HG03175 (cell line): ENCODE results near the gene BEST2.

Experiments used
- ATAC-seq: cut with Tn5 transposase; IDR thresholded peaks from one replicate; pipeline ENCODE4 v1.9.1; 2021; ENCODE audit warnings: mild to moderate bottlenecking, moderate library complexity; ENCODE audit not compliant: unreplicated experiment

BEST2 gene

GRCh38 chr19:12786141-12786870 lies 34.7 kb downstream of the BEST2 start:
- no peak for ATAC-seq

- ATAC-seq, result no peak
Measured at GRCh38 chr19:12786952-12787351, 35.4 kb downstream of the BEST2 start.

DNA sequence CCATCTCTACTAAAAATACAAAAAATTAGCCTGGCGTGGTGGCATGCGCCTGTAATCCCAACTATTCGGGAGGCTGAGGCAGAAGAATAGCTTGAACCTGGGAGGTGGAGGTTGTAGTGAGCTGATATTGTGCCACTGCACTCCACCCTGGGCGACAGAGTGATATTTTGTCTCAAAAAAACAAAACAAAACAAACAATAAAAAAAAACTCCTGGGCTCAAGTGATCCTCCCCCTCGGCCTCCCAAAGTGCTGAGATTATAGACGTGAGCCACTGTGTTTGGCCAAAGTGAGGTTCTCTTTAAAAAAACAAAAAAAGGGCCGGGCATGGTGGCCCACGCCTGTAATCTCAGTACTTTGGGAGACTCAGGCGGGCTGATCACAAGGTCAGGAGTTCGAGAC lies 35.9 kb downstream of the BEST2 start:
- no peak for ATAC-seq

GRCh38 chr19:12788042-12788681 lies 36.6 kb downstream of the BEST2 start:
- no peak for ATAC-seq

GRCh38 chr19:12788682-12789097 lies 37.1 kb downstream of the BEST2 start:
- ATAC-seq, result no peak

GRCh38 chr19:12789098-12789903 lies 37.7 kb downstream of the BEST2 start:
- peak; percentile 2 for ATAC-seq

DNA sequence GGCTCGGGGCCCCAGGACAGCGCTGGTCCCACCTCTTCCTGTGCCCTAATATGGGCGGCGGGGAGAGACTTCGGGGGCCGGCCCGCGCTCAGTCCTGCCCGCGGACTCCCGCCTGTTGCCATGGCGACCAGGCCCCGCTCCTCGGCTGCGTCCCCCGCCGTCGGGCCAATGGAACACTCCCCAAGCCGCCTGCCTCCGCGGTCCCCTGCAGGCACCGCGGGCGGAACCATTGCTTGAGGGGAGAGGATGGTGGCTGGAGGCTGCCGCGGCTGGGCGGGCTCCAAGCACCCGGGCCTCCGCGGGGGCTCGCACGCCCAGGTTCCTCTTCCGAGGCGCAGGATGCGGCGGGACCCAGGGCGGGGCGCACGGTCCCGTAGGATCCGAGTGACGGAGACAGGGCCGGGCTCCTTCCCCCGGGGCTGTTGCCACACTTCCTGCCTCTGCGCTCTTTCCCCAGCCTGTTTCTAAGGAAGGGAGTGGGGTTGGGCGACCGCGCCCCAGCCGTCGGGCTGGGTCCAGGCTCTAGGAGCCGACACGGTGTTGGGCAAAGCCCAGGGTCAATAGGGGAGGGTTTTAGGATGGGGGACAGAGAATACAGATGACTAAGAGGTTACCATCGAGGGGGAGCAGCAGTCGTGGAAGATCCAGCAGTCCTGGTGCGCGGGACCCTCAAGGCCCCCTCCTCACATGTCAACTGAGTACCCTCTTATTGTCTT lies 38.5 kb downstream of the BEST2 start:
- peak; percentile 42 for ATAC-seq

DNA sequence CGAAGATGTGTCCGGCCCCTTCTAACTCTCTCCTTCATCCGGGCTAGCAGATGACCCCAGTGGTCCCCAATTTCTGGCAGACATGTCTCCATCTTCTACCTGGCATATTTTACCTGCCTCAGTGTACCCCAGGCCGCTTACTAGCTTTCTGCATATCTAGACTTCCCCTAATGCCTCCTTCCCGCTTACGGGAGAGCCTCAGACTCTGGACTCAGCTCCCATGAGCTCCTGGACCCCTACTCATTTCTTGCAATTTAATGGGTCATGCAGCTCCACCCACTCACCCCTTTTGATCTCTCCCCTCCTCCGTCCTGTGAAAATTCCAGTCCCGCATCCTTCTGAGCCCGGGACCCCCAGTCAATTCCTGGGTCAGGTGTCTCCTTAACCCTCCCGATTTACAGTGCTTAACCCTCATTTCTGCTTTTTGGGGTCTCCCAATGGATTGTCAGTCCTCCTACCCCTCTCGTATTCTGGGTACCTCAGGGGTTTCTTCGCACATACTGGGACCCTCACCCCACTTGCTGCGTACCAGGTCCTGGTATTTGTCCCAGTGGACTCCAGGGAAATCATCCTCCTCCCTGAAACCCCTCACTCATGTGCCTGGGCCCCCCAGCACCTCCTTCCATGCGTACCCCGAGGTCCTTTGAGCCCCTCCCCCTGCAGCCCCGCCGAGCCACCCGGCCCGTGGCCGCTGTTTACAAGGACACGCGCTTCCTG lies 39.2 kb downstream of the BEST2 start:
- ATAC-seq, result no peak

DNA sequence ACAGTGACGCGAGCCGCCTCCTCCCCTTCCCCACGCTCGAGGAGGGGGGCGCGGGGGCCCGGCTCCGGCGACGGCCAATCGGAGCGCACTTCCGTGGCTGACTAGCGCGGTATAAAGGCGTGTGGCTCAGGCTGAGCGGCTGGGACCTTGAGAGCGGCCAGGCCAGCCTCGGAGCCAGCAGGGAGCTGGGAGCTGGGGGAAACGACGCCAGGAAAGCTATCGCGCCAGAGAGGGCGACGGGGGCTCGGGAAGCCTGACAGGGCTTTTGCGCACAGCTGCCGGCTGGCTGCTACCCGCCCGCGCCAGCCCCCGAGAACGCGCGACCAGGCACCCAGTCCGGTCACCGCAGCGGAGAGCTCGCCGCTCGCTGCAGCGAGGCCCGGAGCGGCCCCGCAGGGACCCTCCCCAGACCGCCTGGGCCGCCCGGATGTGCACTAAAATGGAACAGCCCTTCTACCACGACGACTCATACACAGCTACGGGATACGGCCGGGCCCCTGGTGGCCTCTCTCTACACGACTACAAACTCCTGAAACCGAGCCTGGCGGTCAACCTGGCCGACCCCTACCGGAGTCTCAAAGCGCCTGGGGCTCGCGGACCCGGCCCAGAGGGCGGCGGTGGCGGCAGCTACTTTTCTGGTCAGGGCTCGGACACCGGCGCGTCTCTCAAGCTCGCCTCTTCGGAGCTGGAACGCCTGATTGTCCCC lies 39.9 kb downstream of the BEST2 start, which contains the start of gene JUNB:
Gene JUNB (plus strand): TSS at position 142 of the 706 bp plus-strand sequence. CDS start 286 bp downstream, at position 428.
- ATAC-seq, result peak; percentile 34

DNA sequence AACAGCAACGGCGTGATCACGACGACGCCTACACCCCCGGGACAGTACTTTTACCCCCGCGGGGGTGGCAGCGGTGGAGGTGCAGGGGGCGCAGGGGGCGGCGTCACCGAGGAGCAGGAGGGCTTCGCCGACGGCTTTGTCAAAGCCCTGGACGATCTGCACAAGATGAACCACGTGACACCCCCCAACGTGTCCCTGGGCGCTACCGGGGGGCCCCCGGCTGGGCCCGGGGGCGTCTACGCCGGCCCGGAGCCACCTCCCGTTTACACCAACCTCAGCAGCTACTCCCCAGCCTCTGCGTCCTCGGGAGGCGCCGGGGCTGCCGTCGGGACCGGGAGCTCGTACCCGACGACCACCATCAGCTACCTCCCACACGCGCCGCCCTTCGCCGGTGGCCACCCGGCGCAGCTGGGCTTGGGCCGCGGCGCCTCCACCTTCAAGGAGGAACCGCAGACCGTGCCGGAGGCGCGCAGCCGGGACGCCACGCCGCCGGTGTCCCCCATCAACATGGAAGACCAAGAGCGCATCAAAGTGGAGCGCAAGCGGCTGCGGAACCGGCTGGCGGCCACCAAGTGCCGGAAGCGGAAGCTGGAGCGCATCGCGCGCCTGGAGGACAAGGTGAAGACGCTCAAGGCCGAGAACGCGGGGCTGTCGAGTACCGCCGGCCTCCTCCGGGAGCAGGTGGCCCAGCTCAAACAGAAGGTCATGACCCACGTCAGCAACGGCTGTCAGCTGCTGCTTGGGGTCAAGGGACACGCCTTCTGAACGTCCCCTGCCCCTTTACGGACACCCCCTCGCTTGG lies 40.7 kb downstream of the BEST2 start:
- ATAC-seq, result no peak

GRCh38 chr19:12792853-12793289 lies 41.3 kb downstream of the BEST2 start:
- ATAC-seq, result no peak

DNA sequence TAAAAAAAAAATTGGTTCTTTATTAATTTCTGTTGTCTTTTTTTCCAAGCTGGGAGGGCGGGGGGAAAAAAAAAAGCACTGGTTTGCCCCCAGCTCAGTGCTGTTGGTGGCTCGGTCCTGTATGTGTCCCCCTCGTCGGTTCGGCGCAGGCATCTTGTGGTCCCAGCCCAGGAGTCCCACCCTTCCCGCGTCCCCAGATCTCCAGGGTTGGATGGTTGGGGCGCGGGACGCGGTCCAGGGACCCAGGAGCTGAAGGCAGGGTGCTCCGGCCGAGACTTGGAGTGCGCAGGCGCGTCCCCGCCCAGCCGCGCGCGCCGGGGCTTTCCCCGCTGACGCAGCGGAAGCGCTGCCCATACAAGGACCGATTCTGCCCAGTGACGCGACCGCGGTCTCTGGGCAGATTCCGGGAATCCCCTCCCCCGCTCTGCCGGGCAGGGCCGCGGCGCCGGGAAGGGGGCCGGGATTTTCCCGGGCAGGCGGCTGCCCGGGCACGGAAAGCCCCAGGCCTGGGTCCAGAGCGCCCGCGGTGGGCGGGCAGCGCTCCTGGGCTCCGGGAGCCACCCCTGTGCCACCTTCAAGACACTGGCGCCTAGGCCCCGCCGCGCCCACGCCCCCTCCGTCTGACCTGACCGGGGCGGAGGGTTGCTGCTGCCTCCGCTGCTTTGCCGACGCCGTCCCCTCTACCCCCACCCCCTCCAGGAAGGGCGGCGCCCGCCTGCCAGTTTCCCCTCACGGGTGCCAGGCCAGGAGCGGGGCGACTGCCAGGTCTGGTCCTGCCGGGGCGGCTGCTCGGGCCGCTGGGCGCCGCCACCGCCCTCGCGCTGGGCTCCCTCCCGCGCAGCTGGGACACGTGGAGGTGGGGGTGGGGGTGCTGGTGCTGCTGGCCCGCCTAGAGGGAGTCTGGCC lies 42.0 kb downstream of the BEST2 start:
- ATAC-seq, result peak; percentile 33

DNA sequence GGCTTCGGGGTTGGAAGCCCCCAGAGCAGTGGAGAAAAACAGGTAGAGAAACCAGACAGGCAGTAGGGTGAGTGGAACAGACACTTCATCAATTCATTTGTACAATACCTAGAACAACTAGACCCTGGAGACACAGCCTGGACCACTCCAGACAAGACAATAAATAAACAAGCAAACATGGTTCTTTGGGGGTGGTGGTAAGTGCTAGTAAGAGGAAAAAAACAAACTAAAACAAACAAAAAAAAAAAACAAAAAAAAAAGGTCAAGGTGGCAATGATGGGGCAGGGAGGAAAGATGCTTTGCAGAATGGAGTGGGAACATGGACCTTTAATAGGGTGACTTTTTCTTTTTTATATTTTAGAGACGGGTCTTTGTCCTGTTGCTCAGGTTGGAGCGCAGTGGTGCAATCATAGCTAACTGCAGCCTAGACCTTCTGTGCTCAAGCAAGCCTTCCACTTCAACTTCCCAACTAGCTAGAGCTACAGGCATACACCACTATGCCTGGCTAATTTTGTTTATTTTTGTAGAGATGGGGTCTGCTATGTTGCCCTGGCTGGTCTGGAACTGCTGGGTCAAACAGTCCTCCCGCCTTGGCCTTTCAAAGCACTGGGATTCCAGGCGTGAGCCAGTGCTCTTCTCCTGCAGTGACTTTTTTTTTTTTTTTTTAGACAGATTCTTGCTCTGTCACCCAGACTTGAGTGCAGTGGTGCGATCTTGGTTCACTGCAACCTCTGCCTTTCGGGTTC lies 42.8 kb downstream of the BEST2 start:
- ATAC-seq, result no peak

GRCh38 chr19:12794971-12795381 lies 43.4 kb downstream of the BEST2 start:
- no peak for ATAC-seq

DNA sequence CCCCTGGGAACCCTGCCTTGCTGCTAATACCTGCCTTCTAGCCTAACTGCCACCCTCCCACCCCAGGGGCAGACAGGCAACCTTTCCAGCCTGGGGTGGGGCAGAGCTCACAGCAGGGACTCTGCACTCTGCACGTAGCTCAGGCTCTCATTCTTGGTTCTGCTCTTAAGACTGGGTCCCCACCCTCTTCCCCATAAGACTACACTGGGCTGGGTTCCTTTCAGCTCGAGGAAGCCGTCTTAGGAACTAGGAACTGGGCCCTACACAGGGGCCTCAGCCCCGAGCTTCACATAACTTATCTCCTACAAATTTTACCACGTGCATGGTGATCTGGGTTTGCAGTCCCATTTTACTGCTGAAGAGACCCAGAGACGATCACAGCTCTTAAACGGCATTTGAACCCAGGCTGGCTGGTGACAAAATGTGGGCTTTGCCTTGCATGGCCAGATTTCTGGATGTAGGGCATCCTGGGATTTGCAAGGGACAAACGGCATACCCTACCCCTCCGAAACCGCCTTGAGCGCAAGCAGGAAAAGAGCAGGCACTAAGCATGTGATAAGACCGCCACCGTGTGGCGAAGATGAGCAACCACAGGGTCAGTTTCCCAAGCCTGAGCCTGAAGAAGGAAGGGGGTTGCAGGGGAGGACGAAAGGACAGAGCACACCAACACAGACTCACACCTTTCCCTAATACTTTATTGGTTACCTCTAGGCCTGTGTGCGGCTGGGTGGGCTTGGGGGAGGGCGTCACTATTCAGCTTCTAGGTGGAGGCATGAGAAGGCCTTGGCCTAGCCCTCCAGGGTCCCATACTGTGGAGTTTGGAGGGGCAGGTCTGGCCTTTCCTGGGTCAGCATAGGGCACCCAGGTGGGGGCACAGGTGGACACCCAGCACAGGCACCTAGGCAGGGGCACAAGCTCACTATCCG lies 44.8 kb downstream of the BEST2 start:
- no peak for ATAC-seq

DNA sequence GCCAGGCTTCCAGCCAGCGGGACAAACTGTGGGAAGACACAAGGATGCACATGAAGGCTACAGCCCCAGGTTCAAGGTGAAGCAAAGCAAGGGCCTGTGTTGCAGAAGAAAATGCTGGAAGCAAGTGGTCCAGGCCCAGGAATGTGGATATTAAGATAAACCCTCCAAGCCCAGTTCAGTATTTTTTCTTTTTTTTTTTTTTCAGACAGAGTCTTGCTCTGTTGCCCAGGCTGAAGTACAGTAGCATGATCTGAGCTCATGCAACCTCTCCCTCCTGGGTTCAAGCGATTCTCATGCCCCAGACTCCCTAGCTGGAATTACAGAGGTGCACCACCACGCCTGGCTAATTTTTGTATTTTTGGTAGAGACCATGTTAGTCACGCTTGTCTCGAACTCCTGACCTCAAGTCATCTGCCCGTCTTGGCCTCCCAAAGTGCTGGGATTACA lies 45.6 kb downstream of the BEST2 start:
- ATAC-seq, result no peak
